GM12801 (cell line): ENCODE data around the gene HEPHL1.

Source experiments
- CTCF ChIP-seq: IDR thresholded peaks from one replicate; pipeline ENCODE4 v1.5.1; 2011; ENCODE audit warnings: control low read depth; ENCODE audit not compliant: insufficient read length; ENCODE audit errors: extremely low read depth

Gene HEPHL1

GRCh38 chr11:94062360-94062759 is 41.2 kb downstream of the HEPHL1 start:
- TF ChIP-seq CTCF = no peak

- TF ChIP-seq CTCF = no peak
These were observed 45.8 kb downstream of the HEPHL1 start for GRCh38 chr11:94066901-94067429.

GRCh38 chr11:94068764-94069163 is 47.6 kb downstream of the HEPHL1 start:
- TF ChIP-seq CTCF = no peak

GRCh38 chr11:94077552-94078293 is 56.6 kb downstream of the HEPHL1 start:
- TF ChIP-seq CTCF = no peak

GRCh38 chr11:94084164-94084563 is 63.0 kb downstream of the HEPHL1 start:
- TF ChIP-seq CTCF = no peak

GRCh38 chr11:94088906-94089305 is 67.8 kb downstream of the HEPHL1 start:
- TF ChIP-seq CTCF = no peak

- TF ChIP-seq CTCF = no peak
These were observed 68.2 kb downstream of the HEPHL1 start for GRCh38 chr11:94089341-94089740.
